Measurements from ENCODE around the gene ITGA6.

Gene ITGA6

DNA sequence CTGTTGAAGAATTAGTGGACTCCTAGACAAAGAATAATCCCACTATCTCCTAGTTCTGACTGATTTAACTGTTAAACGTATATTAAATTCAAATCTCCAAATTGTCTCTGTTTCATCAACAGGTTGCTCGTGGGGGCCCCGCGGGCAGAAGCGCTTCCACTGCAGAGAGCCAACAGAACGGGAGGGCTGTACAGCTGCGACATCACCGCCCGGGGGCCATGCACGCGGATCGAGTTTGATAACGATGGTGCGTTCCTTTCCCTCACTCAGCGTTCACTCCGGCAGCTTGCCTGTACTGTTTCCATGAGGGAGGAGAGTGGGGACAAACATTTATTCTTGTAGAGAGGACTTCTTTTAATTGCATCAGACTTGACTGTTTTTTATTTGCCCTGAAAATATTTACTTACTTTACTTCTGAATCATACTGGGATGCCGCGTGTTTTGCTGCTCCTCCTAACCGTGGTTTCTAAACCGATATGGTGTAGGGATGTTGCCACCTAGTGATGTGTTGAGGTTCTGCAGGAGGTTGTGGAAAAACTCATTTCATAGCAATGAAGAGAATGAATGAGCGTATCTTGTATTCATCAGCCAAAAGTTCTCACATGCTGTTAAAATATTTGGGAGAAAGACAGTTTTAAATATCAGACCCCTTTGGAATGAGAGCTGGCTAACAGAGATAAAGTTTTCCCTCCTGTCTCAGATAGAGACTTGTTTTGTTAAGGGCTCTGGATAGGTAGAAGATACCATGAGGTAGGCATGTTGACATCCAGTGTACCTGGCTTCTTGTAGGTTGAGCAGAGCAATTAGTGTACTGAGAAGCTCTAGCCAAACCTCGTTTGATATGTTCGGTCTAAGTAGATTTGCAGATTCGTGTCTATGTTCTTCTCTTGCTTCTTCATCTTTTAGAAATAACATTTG is 38.3 kb downstream of the ITGA6 start:
- ATAC-seq, result peak; percentile 54

DNA sequence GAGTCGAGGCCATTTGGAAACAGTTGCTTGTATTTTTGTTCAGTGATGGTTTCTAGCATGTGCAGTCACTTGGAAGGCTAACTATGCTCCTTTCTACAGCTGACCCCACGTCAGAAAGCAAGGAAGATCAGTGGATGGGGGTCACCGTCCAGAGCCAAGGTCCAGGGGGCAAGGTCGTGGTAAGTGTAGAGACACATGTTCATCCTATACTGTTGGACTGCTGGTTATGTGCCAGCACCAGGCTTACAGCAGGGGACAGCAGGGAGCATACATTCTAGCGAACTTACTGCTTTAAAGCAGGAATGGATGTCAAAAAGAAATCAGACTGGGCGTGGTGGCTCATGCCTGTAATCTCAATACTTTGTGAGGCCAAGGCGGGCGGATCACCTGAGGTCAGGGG is 40.0 kb downstream of the ITGA6 start:
- no peak for DNase-seq
- ATAC-seq, result no peak

More for the DNA sequence above, 38.3 kb downstream of the ITGA6 start:
- peak; percentile 70 for DNase-seq

DNA sequence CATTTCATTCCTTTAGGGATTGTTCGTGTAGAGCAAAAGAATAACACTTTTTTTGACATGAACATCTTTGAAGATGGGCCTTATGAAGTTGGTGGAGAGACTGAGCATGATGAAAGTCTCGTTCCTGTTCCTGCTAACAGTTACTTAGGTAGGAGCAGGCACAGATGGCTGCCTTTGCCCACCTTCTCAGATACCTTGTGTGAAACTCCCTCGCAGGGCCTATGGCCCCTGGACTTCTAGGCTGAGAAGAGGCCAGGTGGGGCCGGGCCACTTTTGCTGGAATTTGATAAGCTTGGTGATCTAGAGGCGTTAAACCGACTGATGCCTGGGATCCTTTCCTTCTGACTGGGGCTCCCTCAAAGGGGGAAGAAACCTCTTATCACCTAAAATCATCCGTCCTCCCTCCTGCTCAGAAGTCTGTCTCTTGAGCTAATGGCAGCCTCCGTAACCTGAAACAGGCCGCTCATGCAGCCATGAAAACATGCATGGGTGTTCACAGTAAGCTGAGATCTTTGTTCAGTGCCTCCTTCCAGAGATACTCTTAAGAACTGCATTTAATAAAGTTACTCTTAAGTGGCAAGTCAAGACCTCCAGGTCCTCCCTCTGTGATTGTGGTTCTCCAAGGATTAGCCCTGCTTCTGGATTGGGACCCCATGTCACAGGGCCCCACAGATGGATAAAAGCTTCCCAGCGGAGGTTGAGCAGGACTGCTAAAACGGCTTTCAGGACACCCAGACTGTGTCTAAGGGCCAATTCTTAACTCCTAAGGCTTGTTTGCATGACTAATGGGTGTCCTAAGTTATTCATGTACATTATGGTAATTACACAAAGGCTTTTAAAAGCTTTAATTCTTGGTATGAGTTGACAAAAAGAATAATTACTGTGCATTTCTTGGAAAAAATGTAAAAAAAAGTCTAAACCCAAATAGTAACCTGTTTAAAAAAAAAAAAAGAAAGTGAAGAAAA is 43.9 kb downstream of the ITGA6 start:
- ATAC-seq (no peak), DNase-seq (no peak)

DNA sequence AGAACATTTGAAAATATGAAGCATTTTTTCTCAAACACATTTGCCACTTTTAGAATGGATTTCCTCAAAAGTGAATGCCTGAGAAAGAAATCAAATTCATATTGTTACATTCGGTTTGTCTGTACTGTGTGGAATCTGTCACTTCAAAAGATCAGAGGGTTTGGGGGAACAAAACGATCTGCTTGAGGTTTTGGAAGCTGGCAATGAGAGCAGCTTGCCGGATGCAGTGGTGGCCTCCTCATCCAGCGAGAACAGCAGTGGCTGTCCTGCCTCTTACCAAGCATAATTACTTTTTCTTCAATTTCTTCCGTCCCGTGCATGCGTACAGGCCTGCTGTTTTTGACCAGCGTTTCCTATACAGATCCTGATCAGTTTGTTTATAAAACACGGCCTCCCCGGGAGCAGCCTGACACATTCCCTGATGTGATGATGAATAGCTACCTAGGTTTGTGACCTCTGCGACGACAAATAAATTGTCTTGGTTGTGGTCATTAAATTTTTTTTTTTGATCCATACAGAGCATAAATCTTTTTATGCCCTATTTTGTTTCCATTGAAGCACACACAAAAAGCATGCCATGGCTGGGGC is 45.2 kb downstream of the ITGA6 start:
- no peak for DNase-seq
- ATAC-seq, result no peak

DNA sequence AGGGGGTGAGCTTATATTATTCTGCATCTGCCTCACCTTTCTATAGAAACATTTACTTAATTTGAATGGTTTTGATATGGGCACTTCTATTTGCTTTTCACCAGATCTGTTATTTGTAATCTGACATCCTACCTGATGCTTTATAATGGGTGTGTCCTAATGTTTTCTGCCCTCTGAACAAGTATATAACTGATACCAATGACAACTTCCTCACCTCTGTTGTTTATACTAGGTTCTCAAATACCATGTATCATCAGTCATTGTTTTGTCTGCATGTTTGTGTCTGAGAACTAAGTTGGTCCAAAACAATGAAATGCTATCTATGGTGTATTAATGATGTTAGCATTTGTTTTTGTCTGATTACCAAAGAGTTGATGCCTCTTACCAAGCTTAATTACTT is 45.8 kb downstream of the ITGA6 start:
- no peak for DNase-seq
- ATAC-seq, result no peak

DNA sequence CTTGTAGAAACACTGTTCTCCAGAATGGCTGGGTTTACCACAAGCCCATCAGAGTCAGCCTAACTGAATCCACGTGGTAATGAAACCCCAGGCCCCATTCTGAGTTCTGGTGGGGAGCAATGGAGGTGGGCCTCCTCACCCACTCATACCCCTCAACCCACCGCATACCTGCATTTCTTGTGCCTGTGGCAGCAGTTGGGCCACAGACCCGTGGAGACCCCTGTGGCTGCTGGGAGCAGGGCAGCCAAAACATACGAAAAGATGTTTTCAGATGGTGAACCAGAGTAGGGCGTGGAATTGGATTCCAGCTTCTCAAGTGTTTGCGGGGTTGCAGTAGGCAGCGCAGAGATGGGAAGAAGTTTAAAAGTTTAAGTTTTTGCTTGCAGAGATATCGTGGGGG is 51.0 kb downstream of the ITGA6 start:
- ATAC-seq (no peak), DNase-seq (no peak)

DNA sequence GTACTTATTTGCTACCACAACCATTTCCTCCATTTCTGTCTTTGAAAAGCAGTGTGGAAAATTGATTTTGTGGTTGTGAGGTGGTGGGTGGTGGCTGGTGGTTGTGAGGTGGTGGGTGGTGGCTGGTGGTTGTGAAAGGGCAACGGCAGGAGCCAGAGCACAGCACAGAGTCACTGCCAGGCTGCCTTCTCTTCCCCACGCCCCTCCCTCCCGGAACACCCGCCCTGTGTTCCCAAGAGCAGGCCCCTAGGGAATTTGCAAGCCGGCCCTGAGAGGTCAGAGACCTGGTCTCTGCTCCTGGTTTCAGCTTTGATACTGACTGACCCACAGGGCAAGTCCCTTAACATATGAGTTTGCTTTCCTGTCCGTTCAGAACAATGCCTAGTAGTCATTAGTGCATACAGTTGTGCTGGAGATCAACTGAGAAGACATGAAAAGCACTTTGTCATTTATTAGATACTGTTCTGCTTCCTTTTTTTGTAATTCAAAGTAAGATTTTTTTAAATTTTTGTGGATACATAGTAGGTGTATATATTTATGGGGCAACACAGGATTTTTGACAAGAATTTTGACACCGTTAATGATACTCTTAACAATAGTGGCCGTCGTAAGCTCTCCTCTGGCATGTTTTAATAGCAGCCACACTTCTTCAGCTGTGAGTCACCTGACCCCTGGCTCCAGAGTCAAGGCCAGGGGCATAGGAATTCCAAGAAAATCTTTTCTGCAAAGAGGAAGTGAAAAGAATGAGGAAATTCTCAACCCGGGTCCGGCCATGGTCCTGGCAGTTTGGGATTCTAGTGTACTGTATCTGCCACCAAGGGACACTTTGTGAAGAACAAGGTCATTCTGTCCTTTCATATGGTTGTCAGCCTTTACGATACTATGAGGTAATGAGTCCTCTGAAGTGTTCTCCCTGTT is 53.2 kb downstream of the ITGA6 start:
- ATAC-seq, result peak; percentile 85
- peak; percentile 55 for DNase-seq

DNA sequence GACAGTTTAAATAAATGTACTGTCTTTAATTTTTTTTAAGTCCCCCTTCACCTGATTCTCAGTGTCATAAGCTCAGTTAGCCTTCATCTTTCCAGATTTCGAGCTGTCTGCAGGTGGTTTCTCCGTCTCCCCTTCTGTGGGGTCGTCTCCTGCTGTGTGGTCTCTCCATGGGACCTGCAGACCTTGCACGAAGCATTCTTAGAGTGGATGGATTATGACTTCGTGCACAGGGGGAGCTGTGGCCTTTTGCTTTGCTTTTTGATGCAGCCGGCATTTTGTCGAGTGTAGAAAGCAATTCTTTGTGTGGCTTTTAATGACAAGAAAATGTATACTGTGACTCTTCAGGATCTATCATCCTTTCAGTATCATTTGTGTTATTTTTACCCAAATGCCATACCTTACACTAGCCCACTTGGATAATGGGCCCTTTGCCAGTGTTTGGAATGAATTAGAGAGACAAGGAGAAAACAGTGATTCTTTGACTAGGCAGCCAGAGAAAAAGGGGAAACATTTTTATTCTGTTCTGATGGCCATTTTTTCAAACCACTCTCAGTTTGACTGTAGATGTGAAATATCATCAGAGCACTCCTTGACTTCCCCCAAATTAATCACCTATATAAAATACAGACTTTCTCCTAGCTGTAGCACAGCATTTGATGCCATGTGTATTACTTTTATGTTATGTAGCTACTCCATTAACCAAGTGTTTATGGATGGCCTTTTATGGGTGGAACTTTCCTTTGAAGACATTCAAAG is 54.3 kb downstream of the ITGA6 start:
- no peak for DNase-seq
- no peak for ATAC-seq

DNA sequence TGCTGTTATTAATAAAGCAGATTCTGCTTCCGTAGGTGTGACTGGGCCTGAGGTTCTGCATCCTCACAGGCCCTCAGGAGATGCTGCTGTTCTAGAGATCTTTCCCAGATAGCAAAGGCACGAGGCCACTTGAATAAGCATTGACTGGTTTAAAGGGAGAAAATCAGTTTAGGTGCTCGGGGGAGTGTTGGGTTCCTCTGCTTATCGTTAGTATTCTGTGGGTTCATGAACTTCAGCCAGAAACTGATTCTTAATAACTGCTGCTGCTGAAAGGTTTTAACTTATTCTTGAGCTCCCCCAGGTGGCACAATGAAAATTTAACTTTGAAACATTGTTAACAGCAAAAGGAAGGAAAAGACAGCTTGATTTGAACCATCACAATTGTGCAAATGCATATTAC is 56.9 kb downstream of the ITGA6 start:
- DNase-seq (no peak), ATAC-seq (no peak)

DNA sequence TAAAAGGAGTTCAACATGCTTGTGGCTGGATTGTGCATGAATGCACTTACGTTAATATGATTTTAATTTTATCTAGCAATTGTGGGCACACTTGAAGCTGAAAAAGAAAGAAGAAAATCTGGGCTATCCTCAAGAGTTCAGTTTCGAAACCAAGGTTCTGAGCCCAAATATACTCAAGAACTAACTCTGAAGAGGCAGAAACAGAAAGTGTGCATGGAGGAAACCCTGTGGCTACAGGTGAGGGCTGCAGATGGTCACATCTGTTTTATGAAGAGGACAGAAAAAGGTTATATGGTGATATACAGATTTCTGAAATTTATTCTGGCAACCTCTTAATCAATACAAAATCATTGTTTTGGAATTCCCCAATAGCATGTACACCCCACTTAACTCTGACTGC is 57.3 kb downstream of the ITGA6 start:
- DNase-seq (no peak), ATAC-seq (no peak)

DNA sequence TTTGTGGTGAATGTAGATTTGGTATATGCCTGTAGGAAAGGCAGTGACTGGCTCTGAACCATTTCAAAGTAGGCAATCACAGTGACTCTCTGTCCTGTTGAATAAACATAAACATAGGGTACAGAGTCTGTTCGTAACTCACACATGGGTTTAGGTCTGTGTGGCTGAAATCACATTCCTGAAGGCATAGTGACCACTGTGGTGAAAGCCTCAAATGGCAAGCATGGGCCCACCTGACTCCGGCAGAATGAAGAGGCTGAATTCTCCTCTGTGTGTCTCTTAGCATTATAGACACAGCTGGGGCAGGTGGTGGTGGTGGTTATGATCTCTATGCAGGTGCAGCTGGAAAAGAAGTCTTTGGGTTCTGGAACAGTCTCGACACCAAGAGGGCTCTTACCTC is 61.2 kb downstream of the ITGA6 start:
- ATAC-seq, result no peak
- no peak for DNase-seq

DNA sequence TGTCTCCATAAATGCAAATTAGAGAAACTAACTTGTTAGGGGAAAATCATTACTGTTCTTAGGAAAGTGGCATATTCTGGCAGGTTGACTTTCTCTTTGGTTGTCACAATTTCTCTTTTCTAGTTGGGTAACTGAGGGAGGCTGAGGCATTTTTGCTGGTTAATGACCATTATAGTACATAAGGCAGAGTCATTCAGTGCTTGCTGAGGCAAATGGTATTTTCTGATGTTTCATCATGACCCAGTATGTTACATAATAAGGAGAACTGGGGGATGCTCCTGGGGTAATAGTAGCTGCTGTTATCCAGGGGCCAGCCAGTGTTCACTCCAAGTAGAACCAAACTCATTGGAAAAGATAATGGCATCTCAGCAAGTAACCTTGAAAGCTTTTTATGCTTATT is 62.3 kb downstream of the ITGA6 start:
- no peak for ATAC-seq

DNA sequence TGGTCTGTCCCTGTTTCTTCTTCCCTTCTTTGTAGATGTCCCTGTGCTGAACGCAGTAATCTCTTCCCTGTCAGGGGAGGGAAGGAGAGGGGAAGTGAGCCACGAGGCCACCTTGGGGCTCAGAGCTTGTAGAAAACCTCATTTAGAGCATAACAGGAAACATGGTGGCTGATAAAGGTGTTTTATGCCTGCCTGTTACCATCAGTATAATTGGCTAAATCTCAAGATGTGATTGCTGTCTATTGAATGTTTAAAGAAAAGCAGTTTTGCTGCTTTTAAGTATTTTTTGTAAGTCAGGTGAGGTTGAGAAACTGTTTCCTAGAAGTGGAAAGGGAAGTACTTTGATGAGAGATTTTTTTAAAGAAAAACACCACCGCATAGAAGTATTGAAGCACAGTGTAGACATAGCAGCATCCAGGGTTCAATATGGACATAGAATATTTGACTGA is 68.8 kb downstream of the ITGA6 start:
- no peak for DNase-seq
- peak; percentile 19 for ATAC-seq

More for the DNA sequence above, 62.3 kb downstream of the ITGA6 start:
- no peak for DNase-seq

DNA sequence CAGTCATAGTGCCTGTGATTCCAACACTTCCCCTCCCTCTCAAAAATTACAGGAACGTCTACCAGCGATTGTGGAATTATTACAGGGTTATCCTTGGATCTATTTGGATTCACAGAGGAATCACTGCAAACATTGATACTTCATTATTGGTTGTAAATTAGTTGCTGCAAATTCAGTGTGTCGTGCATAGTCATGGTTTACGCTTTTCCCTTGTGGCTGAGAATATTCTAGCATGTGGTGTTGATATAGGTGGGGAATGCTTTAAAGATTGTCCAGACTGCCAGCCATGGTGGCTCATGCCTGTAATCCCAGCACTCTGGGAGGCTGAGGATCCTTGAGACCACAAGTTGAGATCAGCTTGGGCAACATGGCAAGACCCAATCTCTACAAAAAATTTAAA is 79.8 kb downstream of the ITGA6 start:
- no peak for ATAC-seq
- no peak for DNase-seq

DNA sequence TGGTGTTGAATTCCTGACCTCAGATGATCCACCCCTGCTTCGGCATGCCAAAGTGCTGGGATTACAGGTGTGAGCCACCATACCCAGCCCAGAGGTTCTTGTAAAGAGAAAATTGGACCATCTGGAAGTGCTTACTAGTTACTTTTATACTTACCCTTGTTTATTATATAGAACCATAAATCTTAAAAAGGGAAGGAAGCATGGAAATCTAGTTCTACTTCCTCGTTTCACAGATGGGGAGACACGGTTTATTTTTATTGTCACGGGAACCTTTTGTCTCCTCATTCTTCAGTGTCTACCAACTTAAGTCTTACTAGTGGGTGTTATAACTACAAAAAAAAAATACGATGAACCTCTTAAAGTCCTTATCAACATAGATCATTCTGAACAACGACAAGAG is 82.7 kb downstream of the ITGA6 start:
- ATAC-seq (no peak), DNase-seq (no peak)

DNA sequence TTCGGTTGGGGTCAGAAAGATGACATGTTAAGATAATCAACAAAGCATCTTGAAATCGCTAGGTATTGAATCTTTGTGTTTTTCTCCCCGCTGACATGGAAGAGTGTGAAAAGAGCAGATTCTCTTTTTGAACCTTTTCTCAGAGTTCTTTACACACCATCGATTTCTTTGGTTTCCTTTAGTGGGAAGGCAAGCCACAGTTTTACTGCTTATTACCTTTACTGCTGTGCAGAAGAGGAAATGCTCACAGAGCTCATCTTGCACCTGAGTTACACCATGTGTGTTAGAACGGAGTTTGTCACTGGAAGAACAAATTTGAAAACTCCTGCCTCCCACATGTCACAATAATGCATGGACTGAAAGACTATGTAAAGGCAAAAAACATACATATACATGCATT is 83.2 kb downstream of the ITGA6 start:
- ATAC-seq (no peak), DNase-seq (no peak)

DNA sequence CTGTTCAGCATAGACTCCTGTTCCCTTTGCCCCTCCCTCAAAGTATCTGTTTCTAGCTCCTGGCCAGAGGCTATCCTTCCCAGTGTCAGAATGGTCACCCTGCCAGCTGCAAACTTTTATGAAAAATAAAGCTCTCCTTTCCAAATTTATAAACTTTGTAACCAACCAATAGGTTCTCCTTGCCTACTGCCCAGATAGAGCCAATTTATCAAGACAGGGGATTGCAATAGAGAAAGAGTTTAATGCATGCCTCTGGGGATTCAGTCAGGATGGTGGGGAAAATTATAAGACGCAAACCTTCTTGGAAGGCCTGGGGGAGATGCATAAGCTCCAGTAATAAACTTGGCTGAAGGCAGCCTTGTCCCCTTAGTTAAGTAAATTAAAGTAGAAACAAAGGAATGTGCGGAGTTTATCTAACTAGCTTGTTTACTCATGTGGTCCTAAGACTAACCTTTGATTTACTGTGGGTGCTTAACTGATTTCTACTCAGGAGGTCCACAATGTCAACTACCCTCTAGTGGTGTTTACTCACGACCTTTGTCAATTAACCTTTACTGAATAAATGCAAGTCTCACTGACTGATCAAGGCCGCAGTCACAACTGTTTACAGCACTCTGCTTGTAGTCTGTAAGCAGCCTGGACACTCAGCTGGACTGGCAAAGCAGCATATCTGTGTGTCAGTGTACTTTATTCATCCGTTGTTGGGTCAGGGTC is 85.6 kb downstream of the ITGA6 start:
- ATAC-seq (no peak), DNase-seq (no peak)

DNA sequence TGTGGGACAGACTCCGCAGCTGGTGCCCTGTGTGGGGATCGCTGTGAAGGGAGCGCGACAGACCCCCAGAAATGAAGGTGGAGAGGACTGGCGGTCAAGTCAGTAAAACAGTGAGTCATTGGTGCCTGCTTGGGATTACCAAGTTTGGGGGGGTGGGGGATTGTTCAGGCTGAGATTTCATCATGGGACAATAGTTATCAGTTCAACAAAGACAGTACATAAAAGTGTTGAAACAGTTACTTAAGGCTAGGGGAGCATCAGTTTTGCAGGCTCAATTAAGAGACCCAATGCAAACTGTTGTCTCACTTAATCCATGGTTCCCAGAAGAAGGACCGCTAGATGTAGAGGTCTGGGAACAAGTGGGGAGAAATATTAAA is 86.1 kb downstream of the ITGA6 start:
- ATAC-seq (no peak), DNase-seq (no peak)

DNA sequence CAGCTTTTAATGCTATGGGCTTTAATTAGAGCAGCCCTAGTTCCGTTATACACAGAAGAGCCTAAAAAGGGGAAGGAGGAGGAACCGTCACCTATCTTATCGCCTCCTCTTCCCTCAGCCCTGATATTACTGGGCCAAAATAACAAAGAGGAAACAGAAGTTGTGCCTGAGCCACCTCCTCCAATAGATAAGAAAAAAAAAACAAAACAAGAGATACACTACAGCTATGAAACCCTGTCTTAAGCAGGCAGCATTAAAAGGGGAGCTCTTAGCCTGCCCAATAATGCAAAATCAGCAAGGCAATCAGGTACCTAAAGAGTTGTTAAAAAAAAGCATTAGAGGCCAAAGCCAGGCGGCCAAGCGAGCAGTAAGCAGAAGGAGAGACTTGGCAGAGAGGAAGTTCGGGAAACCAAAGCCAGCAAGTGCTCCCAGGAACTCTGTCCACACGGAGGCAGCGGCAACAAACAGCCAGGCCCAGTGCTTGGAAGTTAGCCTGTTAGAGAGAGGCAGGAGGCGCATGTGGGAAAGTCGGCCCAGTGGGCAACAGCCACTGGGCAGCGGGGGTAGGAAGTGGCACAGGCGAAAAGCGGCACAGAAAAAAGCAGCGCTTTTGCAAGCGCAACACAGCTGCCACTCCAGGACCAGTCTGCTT is 86.7 kb downstream of the ITGA6 start:
- ATAC-seq, result no peak
- no peak for DNase-seq

DNA sequence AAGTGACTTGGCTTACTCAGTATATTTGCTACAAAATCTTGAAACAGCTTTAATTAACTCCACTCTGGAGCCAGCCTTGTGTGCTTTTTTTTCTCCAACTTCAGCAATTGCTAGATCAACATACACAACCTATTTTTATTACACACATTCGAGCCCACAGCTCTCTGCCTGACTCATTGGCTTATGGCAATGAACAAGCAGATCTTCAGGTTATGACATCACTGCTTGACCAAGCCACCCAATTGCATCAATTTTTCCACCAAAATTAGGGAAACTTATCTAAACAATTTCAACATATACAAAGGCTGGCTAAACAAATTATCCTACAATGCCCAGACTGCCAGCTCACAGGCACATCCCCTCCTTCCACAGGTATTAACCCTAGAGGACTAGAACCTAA is 88.9 kb downstream of the ITGA6 start:
- no peak for ATAC-seq
- DNase-seq, result no peak

All from stimulated activated naive CD8-positive, alpha-beta T cell treated with anti-CD3 and anti-CD28 coated beads, Interleukin-15, Interleukin-2, amounts not matched to agents 100 U/mL and 50 U/mL, for 24 hours (primary cell).